Thyroid gland (tissue), 4 donors: ENCODE data around the gene CWC15.

ENCODE experiments used
- CTCF ChIP-seq, 6 experiments: fragments of 200-600 bp in 3 of 6; fragments of 450-650 bp in 3 of 6; sonication (generic) in 3 of 6; IDR thresholded peaks; one replicate each; pipeline ENCODE4 v1.5.1; 2016 to 2019; ENCODE audit warnings: antibody characterized with exemption in 6 of 6, mild to moderate bottlenecking in 2 of 6, inconsistent platforms in 1 of 6, moderate library complexity in 1 of 6
- POLR2A ChIP-seq, 2 donors: fragments of 450-650 bp; IDR thresholded peaks; one replicate each; pipeline ENCODE4 v1.6.1; 2017; ENCODE audit warnings: antibody characterized with exemption in 2 of 2, mild to moderate bottlenecking in 2 of 2, moderate library complexity in 1 of 2

- TF ChIP-seq CTCF (IDR thresholded peaks at IDR 0.05) (no peak), POLR2A (IDR thresholded peaks at IDR 0.05) (no peak)
These were observed 30.4 kb upstream of the CWC15 start for GRCh38 chr11:95003716-95004115.
